DMS53 (cell line): ENCODE results near the gene CPZ.
"Not testable (repeated sequence)": the region's sequence is repeated elsewhere in the genome, so short reads cannot be mapped to it uniquely, and the experiment has no call there.

Experiments used
- DNase-seq: peaks from one replicate; lab custom pipeline; 2025; lab: John Stamatoyannopoulos, UW

CPZ gene

GRCh38 chr4:8653326-8654000 lies 60.9 kb downstream of the CPZ start:
- DNase-seq: no peak

DNA sequence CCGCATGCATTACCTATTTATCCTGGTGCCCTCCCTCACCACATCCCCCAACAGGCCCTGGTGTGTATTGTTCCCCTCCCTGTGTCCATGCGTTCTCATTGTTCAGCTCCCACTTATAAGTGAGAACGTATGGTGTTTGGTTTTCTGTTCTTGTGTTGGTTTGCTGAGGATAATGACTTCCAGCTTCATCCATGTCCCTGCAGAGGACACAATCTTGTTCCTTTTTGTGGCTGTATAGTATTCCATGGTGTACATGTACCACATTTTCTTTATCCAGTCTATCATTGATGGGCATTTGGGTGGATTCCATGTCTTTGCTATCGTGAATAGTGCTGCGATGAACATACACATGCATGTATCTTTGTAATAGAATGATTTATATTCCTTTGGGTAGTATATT lies 61.6 kb downstream of the CPZ start:
- DNase-seq: not testable (repeated sequence)

GRCh38 chr4:8655411-8656184 lies 63.0 kb downstream of the CPZ start:
- no peak for DNase-seq

- DNase-seq: no peak
Measured at GRCh38 chr4:8656185-8656517, 63.6 kb downstream of the CPZ start.

GRCh38 chr4:8656711-8657380 lies 64.3 kb downstream of the CPZ start:
- DNase-seq: no peak

- no peak for DNase-seq
Measured at GRCh38 chr4:8657381-8658088, 65.0 kb downstream of the CPZ start.

GRCh38 chr4:8662776-8663175 lies 70.2 kb downstream of the CPZ start:
- DNase-seq: no peak

DNA sequence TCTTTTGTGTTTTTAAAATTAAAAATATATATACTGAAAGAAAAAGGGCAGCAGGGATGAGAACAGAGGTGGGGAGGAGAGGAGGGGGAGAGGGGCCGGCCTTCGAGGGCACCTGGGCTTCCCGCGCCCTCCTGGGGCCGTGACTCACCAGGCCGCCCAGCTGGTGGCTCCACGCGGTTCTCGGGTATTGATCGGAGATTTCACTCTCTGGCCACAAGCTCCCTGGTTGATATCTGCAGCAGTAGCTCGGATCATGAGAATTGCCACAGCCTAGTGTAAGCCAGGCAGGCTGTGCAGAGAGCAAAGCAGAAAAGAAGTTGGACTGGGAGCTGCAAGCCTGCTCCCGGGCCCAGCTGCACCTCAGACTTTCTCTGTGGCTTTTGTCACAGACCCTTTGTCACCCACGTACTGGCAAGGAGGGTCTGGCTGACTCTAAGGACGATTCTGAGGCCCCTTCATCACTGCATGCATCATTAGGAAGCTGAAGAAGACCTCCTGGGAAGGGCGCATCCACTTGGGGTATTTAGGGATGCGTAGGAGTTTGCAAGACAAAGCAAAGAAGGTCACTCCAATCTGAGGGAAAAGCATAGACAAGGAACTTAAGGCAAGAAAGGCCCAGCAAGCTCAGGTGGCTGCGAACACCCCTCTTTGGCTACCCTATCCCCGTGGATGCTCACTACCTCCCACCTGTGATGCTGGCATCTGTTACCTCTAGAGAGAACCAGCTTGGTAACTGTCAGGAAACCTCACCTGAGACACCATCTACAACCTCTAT lies 71.7 kb downstream of the CPZ start:
- no peak for DNase-seq

- no peak for DNase-seq
Measured at GRCh38 chr4:8664976-8665375, 72.4 kb downstream of the CPZ start.

DNA sequence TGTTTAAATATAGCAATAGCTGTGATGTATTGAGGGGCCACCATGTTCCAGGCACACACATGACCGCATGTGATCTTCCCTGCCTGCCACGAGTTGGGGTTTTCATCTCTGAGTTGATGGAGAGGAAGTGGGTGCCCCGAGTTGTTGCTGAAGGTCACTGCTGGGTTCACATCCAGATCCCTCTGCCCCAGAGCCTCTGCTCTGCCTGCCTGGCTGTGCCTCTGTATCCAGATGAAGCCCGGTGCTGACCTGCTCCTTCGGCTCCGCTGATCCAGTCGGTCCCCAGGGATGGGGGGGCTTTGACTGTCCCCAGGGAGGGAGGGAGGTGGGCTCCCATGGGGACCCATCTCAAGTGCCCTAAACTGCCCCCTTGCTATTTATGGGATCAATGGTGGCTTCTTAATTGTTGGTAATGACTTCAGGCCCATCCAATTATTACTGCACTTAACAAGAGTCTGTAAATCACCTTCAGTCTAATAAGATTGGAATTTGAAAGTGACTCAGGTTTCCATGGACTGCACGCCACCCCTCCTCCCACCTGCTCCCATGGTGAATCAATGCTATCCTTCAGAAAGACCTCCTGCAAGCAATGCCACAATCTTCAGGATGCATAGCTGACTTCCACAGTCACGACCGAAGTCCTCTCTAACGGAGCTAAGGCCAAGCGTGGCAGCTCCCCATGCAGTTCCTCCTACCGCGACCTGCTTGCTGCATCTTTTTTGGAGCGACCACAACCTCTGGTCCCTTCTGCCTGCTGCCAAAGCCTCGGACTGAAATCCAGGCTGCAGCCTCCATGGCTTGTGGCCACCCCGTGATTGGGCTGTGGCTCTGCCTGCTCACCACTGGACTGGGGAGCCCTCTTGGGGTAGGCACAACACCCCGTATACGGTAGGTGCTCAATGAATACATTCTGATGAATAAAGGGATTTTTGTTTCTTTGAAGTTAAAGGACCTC lies 73.1 kb downstream of the CPZ start:
- DNase-seq: no peak

DNA sequence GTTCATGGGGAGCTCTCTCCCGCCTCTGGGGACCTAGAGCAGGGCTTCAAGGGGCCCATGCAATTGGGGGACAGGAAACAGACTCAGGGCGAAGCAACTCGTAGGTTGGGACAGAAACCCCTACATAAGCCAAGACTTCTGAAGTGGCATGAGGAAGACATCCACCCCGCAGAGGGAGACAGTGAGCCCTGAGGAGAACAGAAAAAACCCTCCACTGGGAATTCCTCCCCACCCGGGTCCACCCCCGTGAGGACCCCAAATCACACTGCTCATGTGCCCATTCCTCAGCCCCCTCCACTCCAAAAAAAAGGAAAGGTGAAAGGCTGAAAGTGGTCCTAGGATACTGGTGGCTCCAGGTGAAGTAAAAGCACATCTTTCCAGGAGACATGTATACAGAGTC lies 74.0 kb downstream of the CPZ start:
- DNase-seq: no peak
